IPS DF 4.7 (cell line): ENCODE results near the gene IRX4.
"Not testable (repeated sequence)": the region's sequence is repeated elsewhere in the genome, so short reads cannot be mapped to it uniquely, and the experiment has no call there.

Experiments used
- DNase-seq: peaks from one replicate; pipeline ENCODE4 v3.0.0-alpha.2; 2013; ENCODE audit warnings: low spot score; ENCODE audit errors: extremely low read depth

IRX4 gene

GRCh38 chr5:1879292-1880263 lies 3.1 kb downstream of the IRX4 start:
- DNase-seq: no peak

GRCh38 chr5:1878050-1878849 lies 4.5 kb downstream of the IRX4 start:
- DNase-seq: no peak

- DNase-seq: no peak
Observed at GRCh38 chr5:1877103-1878049, 5.3 kb downstream of the IRX4 start.

- DNase-seq: no peak
Observed at GRCh38 chr5:1876660-1877064, 6.1 kb downstream of the IRX4 start.

GRCh38 chr5:1875843-1876659 lies 6.7 kb downstream of the IRX4 start:
- no peak for DNase-seq

GRCh38 chr5:1875281-1875842 lies 7.4 kb downstream of the IRX4 start:
- DNase-seq: no peak

- no peak for DNase-seq
Observed at GRCh38 chr5:1874771-1875220, 7.9 kb downstream of the IRX4 start.

- DNase-seq: no peak
Observed at GRCh38 chr5:1874348-1874747, 8.4 kb downstream of the IRX4 start.

- DNase-seq: no peak
Observed at GRCh38 chr5:1873243-1873959, 9.3 kb downstream of the IRX4 start.

GRCh38 chr5:1871441-1871840 lies 11.3 kb downstream of the IRX4 start:
- DNase-seq: no peak

GRCh38 chr5:1870435-1871272 lies 12.1 kb downstream of the IRX4 start:
- DNase-seq: not testable (repeated sequence)

GRCh38 chr5:1868886-1869475 lies 13.7 kb downstream of the IRX4 start:
- DNase-seq: no peak

- DNase-seq: no peak
Observed at GRCh38 chr5:1867815-1868143, 14.9 kb downstream of the IRX4 start.

GRCh38 chr5:1867114-1867814 lies 15.5 kb downstream of the IRX4 start:
- no peak for DNase-seq

- no peak for DNase-seq
Observed at GRCh38 chr5:1865948-1866347, 16.8 kb downstream of the IRX4 start.

GRCh38 chr5:1865486-1865885 lies 17.2 kb downstream of the IRX4 start:
- DNase-seq: no peak

GRCh38 chr5:1864896-1865440 lies 17.8 kb downstream of the IRX4 start:
- no peak for DNase-seq
